Peyer's patch (tissue), 4 donors: ENCODE results near the gene RAB27B.

Experiments used
- POLR2A ChIP-seq, 2 donors: fragments of 450-650 bp; IDR thresholded peaks; one replicate each; pipeline ENCODE4 v1.5.1; 2017; ENCODE audit warnings: antibody characterized with exemption in 2 of 2, mild to moderate bottlenecking in 2 of 2, moderate library complexity in 2 of 2
- TF ChIP-seq, protein P1 (sequence below), 6 experiments: fragments of 450-650 bp in 4 of 6; fragments of 200-600 bp in 2 of 6; sonication (generic) in 1 of 6; IDR thresholded peaks; one replicate each; pipeline ENCODE4 v1.5.1; 2017 to 2019; ENCODE audit warnings: antibody characterized with exemption in 6 of 6, mild to moderate bottlenecking in 3 of 6, moderate library complexity in 1 of 6

DNA sequence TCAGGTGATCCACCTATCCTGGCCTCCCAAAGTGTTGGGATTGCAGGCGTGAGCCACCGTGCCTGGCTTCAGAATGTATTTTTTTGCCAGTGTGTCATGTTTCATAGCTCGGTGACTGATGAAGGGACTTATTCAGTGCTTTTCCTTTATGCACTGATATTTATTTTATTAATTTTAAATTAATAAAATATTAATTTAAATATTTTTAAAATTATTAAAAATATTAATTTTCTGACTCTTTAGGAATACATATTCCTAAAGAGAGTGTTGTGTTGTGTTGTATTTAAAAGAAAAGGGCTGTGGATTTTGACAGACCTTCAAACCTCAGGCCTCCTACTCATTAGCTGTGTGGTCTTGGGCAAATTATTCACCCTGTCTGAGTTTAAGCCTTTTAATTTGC is 22.3 kb downstream of the RAB27B start:
- TF ChIP-seq, protein P1, sequence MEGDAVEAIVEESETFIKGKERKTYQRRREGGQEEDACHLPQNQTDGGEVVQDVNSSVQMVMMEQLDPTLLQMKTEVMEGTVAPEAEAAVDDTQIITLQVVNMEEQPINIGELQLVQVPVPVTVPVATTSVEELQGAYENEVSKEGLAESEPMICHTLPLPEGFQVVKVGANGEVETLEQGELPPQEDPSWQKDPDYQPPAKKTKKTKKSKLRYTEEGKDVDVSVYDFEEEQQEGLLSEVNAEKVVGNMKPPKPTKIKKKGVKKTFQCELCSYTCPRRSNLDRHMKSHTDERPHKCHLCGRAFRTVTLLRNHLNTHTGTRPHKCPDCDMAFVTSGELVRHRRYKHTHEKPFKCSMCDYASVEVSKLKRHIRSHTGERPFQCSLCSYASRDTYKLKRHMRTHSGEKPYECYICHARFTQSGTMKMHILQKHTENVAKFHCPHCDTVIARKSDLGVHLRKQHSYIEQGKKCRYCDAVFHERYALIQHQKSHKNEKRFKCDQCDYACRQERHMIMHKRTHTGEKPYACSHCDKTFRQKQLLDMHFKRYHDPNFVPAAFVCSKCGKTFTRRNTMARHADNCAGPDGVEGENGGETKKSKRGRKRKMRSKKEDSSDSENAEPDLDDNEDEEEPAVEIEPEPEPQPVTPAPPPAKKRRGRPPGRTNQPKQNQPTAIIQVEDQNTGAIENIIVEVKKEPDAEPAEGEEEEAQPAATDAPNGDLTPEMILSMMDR (IDR thresholded peaks at IDR 0.05): no peak
- TF ChIP-seq POLR2A (IDR thresholded peaks at IDR 0.05): no peak
